ENCODE measurements around the gene ACOX2. TPM values are rescaled to one million over a fixed set of nuclear protein-coding genes. Genes with fewer than 3 reads are reported as not detected.

The ACOX2 gene
- total RNA-seq, 1 experiment from 2014 or later: 3.5 TPM

- Histone ChIP-seq H3K36me3 (ENCODE audit: low read depth) (no peaks in the 10 kb centered on the region), H3K9me3 (ENCODE audit: insufficient read depth, low read depth) (no peaks in the 10 kb centered on the region), H3K4me3 (no peak overlapping the region), H4K20me1 (ENCODE audit: insufficient read depth) (no peaks in the 10 kb centered on the region), H3K27me3 (ENCODE audit: insufficient read depth, low read depth) (peaks cover 5% of the 10 kb centered on the region; the same call in 1 of the 2 replicates), H3K79me2 (ENCODE audit: low read depth) (no peaks in the 10 kb centered on the region), H3K4me2 (no peak overlapping the region), H3K4me1 (replicated peaks; ENCODE audit: insufficient read depth) (no peaks in the 10 kb centered on the region), H3F3A (ENCODE audit: insufficient read depth, low read depth) (peaks cover under 1% of the 10 kb centered on the region; the same call in 1 of the 2 replicates), H3K27ac (no peak overlapping the region), H3K9me2 (ENCODE audit: insufficient read depth) (no peaks in the 10 kb centered on the region), H2AFZ (no peak overlapping the region)
- BruUV-seq (replicated peaks): no TSS peak
- no peak for DNase-seq
- no peak for TF ChIP-seq EZH2 (IDR thresholded peaks at IDR 0.05; ENCODE audit: low read depth)
- TF ChIP-seq CTCF (conservative IDR thresholded peaks at IDR 0.05): no peak
- intact Hi-C loops (cut with micrococcal nuclease; ENCODE audit: unreplicated experiment): no loop called here
- ChIA-PET CTCF (interaction anchor here (0.7 to 1.4 kb wide), 2 partner anchors 10 to 192 kb away, joined by 4 to 5 read pairs; no protein-coding TSS in a partner anchor), POLR2A (ENCODE audit: unreplicated experiment) (no interaction called here)
Observed at GRCh38 chr3:58570851-58571250, 33.9 kb upstream of the ACOX2 start.

GRCh38 chr3:58569287-58570001, 32.5 kb upstream of the ACOX2 start:
- Histone ChIP-seq H3F3A (ENCODE audit: insufficient read depth, low read depth) (peaks cover 3% of the 10 kb centered on the region; the same call in 1 of the 2 replicates), H3K79me2 (ENCODE audit: low read depth) (no peaks in the 10 kb centered on the region), H4K20me1 (ENCODE audit: insufficient read depth) (no peaks in the 10 kb centered on the region), H3K4me3 (no peak overlapping the region), H3K4me1 (replicated peaks; ENCODE audit: insufficient read depth) (no peaks in the 10 kb centered on the region), H3K27ac (no peak overlapping the region), H2AFZ (no peak overlapping the region), H3K9me3 (ENCODE audit: insufficient read depth, low read depth) (no peaks in the 10 kb centered on the region), H3K9me2 (ENCODE audit: insufficient read depth) (no peaks in the 10 kb centered on the region), H3K27me3 (ENCODE audit: insufficient read depth, low read depth) (no peaks in the 10 kb centered on the region), H3K36me3 (ENCODE audit: low read depth) (no peaks in the 10 kb centered on the region), H3K4me2 (no peak overlapping the region)
- ChIA-PET POLR2A (ENCODE audit: unreplicated experiment) (no interaction called here), CTCF (interaction anchor here (1.3 to 1.4 kb wide), 2 partner anchors 8 to 61 kb away, joined by 4 to 5 read pairs; no protein-coding TSS in a partner anchor)
- no TSS peak for BruUV-seq (replicated peaks)
- no peak for TF ChIP-seq CTCF (conservative IDR thresholded peaks at IDR 0.05)
- no peak for TF ChIP-seq EZH2 (IDR thresholded peaks at IDR 0.05; ENCODE audit: low read depth)
- no peak for DNase-seq
- intact Hi-C loops (cut with micrococcal nuclease; ENCODE audit: unreplicated experiment): loop anchor here (10.0 kb wide), 1 partner anchor 1245 kb away; no protein-coding TSS in a partner anchor

- no peaks in the 10 kb centered on the region for H3K27me3 ChIP-seq (ENCODE audit: insufficient read depth, low read depth)
- peak; percentile 48 to 73 for DNase-seq
- no peak overlapping the region for H2AFZ ChIP-seq
- CTCF ChIA-PET: interaction anchor here (0.6 to 1.3 kb wide), 2 partner anchors 61 to 63 kb away, joined by 5 to 9 read pairs; no protein-coding TSS in a partner anchor
- H3F3A ChIP-seq (ENCODE audit: insufficient read depth, low read depth): peaks cover 3% of the 10 kb centered on the region; the same call in 1 of the 2 replicates
- H3K4me2 ChIP-seq: no peak overlapping the region
- no peak overlapping the region for H3K27ac ChIP-seq
- intact Hi-C loops (cut with micrococcal nuclease; ENCODE audit: unreplicated experiment): loop anchor here (1.0 to 10.0 kb wide), 2 partner anchors 62 to 1246 kb away; no protein-coding TSS in a partner anchor
- no peaks in the 10 kb centered on the region for H3K9me3 ChIP-seq (ENCODE audit: insufficient read depth, low read depth)
- no peak overlapping the region for H3K4me3 ChIP-seq
- no peaks in the 10 kb centered on the region for H4K20me1 ChIP-seq (ENCODE audit: insufficient read depth)
- no TSS peak for BruUV-seq (replicated peaks)
- POLR2A ChIA-PET (ENCODE audit: unreplicated experiment): no interaction called here
- H3K4me1 ChIP-seq (replicated peaks; ENCODE audit: insufficient read depth): peaks cover 4% of the 10 kb centered on the region; the same call in 1 of the 2 replicates
- H3K9me2 ChIP-seq (ENCODE audit: insufficient read depth): no peaks in the 10 kb centered on the region
- no peaks in the 10 kb centered on the region for H3K79me2 ChIP-seq (ENCODE audit: low read depth)
- no peaks in the 10 kb centered on the region for H3K36me3 ChIP-seq (ENCODE audit: low read depth)
- TF ChIP-seq EZH2 (IDR thresholded peaks at IDR 0.05; ENCODE audit: low read depth) (no peak), CTCF (conservative IDR thresholded peaks at IDR 0.05) (peak; percentile 91)
Observed at GRCh38 chr3:58568572-58569286, 31.7 kb upstream of the ACOX2 start.
